Epithelial cell of esophagus (primary cell): ENCODE measurements around the gene TALDO1.

ENCODE experiments used
- DNase-seq: peaks from one replicate; pipeline ENCODE4 v3.0.0; 2010; ENCODE audit warnings: low read depth
- H3K4me3 ChIP-seq: 2 replicates; pipeline ENCODE4 v1.5.1; 2011; ENCODE audit warnings: mild to moderate bottlenecking, low read length, control low read depth
- CTCF ChIP-seq: IDR thresholded peaks from 2 replicates; pipeline ENCODE4 v1.5.1; 2011; ENCODE audit warnings: low read depth, mild to moderate bottlenecking, low read length, control low read depth, inconsistent platforms; ENCODE audit not compliant: insufficient read depth; ENCODE audit errors: missing control alignments

The TALDO1 gene

GRCh38 chr11:762421-763072, 15.3 kb downstream of the TALDO1 start:
- no peak overlapping the region for H3K4me3 ChIP-seq
- DNase-seq, result peak; percentile 84
- TF ChIP-seq CTCF, result peak; percentile 61

- TF ChIP-seq CTCF, result no peak
Observed at GRCh38 chr11:763073-763463, 15.8 kb downstream of the TALDO1 start.

DNA sequence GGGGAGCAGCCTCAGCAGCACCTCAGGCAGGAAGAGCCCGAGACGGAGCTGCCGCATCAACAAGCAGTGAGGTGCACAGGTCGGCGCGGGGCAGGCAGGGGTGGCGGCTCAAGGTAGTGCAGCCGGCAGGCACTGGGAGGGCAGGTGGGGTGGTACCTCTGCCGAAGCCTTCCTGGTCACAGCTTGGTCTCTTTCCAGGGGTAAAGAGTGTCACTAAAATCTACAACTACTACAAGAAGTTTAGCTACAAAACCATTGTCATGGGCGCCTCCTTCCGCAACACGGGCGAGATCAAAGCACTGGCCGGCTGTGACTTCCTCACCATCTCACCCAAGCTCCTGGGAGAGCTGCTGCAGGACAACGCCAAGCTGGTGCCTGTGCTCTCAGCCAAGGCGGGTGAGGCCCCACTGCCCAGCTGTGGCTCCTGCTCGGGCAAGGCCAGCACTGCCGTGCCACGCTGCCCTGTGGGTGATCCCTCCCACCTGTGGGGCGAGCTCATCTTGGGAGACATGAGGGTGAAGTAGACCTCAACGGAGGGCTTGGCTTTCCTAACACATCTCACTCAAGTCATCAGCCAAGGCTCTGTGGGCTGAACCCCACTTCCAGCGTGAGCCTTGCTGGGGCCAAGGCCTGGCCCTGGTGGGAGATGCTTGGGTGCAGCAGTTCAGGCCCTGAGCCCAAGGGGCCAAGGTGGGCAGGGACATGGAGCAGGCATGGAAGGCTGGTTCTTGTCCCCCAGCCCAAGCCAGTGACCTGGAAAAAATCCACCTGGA, 16.5 kb downstream of the TALDO1 start:
- H3K4me3 ChIP-seq, result no peak overlapping the region
- no peak for TF ChIP-seq CTCF
- no peak for DNase-seq

More at GRCh38 chr11:763073-763463, 15.8 kb downstream of the TALDO1 start:
- no peak overlapping the region for H3K4me3 ChIP-seq
- DNase-seq, result peak; percentile 80

DNA sequence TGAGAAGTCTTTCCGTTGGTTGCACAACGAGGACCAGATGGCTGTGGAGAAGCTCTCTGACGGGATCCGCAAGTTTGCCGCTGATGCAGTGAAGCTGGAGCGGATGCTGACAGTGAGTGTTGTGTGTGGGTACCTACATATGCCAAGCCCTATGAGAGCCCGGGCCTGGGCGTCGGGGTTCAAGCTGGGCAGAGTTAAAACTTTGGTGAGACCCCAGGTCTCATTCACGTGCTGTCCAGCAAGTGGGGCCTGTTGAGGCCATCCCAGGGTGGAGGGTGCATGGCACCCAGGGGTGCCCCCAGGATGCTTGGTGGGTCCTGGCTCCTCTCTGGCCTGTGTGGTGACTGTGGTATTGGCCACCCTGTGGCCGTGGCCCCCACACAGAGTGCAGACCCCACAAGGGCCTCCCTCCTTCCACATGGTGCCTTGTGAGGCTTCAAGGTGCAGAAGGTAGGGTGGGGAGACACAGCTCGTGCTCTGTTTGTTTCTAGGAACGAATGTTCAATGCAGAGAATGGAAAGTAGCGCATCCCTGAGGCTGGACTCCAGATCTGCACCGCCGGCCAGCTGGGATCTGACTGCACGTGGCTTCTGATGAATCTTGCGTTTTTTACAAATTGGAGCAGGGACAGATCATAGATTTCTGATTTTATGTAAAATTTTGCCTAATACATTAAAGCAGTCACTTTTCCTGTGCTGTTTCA, 17.2 kb downstream of the TALDO1 start:
- no peak for DNase-seq
- no peak for TF ChIP-seq CTCF
- H3K4me3 ChIP-seq, result no peak overlapping the region

DNA sequence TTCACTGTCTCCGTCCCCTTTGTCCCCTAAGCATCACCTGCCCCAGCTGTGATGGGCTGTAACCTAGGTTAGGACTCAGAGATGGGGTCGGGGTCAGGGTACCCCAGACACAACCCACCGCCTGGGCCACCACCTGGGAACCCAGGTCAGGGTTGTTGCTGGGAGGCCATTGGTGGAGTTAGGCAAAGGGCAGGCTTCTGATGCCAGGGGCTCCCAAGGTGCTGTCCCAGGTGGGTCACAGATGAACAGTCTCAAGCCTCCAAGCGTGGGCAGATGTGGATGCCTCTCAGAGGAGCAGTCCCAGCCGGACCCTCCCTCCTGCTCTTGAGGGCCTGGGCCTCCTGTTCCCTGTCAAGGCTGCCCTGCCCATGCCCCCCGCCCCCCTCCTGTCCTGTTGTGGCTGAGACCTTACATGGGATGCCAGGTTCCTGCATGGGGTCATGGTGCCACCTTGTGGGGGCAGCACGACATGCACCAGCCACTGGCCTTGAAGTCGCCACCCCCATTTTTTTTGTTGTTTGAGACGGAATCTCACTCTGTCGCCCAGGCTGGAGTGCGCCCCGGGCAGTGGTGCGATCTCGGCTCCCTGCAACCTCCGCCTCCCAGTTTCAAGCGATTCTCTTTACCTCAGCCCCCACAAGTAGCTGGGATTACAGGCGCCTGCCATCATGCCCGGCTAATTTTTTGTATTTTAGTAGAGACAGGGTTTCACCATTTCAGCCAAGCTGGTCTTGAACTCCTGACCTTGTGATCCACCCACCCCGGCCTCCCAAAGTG, 17.9 kb downstream of the TALDO1 start:
- peak; percentile 66 for DNase-seq
- peak; percentile 55 for TF ChIP-seq CTCF
- no peak overlapping the region for H3K4me3 ChIP-seq

DNA sequence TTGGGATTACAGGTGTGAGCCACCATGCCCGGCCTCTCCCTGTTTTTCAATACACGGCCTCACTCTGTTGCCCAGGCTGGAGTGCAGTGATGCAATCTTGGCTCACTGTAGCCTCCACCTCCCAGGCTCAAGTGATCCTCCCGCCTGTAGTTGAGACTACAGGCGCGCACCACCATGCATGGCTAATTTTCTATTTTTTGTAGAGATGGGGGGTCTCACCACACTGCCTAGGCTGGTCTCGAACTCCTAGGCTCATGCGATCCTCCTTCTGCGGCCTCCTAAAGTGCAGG, 18.5 kb downstream of the TALDO1 start:
- no peak overlapping the region for H3K4me3 ChIP-seq
- TF ChIP-seq CTCF, result no peak
- DNase-seq, result no peak
